Aortic smooth muscle cell (primary cell): ENCODE data around the gene SRP9. TPM values are rescaled to one million over a fixed set of nuclear protein-coding genes. Genes with fewer than 3 reads are reported as not detected.

Source experiments
- total RNA-seq: library from RNA; depleted of rRNA; stranded (reverse); fragments of >200 nt; gene quantifications from 2 replicates; pipeline ENCODE4 v1.2.3, GENCODE V29; 2014

Gene SRP9, protein sequence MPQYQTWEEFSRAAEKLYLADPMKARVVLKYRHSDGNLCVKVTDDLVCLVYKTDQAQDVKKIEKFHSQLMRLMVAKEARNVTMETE
- 201 and 223 TPM in 2 replicates for total RNA-seq

DNA sequence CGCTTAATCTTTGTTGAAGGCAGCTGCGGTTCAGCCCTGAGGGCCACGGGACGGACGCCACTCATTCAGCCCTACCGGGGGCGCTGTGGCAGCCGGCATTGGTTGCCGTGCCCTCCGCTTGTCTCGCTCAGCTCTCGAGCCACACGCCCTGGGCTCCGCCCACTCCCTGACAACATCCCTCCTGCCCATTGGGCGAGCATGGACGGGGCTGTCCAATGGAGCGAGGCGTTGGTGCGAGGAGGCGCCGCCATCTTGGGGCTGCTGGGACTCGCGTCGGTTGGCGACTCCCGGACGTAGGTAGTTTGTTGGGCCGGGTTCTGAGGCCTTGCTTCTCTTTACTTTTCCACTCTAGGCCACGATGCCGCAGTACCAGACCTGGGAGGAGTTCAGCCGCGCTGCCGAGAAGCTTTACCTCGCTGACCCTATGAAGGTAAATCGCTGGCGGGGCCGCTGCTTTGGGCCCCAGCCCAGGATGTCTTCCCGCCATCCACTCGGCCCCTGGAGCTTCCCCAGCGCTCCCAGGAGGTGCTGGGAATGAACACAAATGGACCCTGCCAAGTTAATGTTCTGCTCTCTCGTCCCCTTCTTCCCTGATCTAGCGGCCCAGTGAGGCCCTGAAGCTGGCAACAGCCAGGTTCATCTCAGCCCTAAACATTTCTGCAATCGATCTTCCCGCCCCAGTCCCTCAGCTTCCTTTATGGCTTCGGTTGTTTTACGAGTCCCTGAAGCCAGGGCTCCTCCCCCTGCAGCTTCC is at the start of gene SRP9:
SRP9 (plus strand) TSS at position 244 of the 754 bp plus-strand sequence; CDS start at position 359, 115 bp downstream.

DNA sequence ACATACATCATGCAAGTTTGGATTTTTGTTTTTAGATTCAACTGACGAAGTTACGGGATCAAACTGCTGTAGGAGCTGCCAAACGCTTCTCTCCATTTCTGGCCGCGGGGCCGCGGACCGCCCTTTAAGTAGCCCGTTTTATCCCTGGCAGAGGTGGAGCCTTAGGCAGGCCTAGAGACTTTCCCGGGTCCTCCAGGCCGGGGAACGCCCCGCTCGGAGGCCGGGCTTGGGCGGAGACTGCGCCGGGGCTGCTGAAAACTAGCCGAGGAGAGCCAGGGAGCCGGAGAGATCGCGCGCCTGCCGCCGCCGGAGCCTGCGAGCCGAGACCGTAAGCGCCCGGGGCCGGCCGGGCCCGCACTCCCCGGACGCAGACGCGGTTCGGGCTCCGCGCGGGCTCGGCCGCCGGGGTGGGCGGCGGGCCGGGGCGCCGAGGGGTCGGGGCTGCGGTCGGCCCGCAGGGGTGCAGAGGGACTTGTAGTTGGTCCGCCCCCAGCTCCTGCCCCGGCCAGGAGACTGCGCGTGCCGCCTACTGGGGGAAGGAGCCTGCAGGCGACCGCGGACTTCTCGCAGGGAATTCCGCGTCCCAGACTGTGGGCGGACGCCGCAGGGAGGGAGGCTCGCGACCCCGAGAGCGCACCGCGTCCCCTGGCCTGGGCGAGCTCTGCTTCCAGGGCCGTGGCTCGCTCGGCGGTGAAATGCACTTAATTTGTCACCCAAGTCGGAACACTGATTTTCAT is 32.4 kb downstream of the SRP9 start, which contains the start of gene EPHX1:
EPHX1 (plus strand) TSS at position 283 of the 737 bp plus-strand sequence. CDS start 18,606 bp downstream, outside the sequence.

Other genes with a start within 250 kb of the SRP9 start
- gene ENAH, start 124.7 kb upstream of the SRP9 start, total RNA-seq: 247 and 338 TPM in 2 replicates
- gene EPHX1, start 32.3 kb downstream of the SRP9 start, total RNA-seq: 16.6 and 28.0 TPM in 2 replicates
- gene TMEM63A, start 104.6 kb downstream of the SRP9 start, total RNA-seq: 20.5 and 23.4 TPM in 2 replicates
- gene LEFTY1, start 111.3 kb downstream of the SRP9 start, total RNA-seq: 0.06 TPM in 1 of 2 replicates, not detected in the other
- gene PYCR2, start 146.4 kb downstream of the SRP9 start, total RNA-seq: 31.9 and 42.1 TPM in 2 replicates
- gene LEFTY2, start 163.4 kb downstream of the SRP9 start, total RNA-seq: 0.06 TPM in 1 of 2 replicates, not detected in the other
- 22.3 and 27.1 TPM in 2 replicates for gene SDE2, start 221.5 kb downstream of the SRP9 start, total RNA-seq